Caki2 (cell line): ENCODE results near the gene SPDYE2B. TPM values are rescaled to one million over a fixed set of nuclear protein-coding genes. Genes with fewer than 3 reads are reported as not detected.
"Not testable (repeated sequence)": the region's sequence is repeated elsewhere in the genome, so short reads cannot be mapped to it uniquely, and the experiment has no call there.

Experiments used
- DNase-seq: peaks from one replicate; pipeline ENCODE4 v3.0.0-alpha.2; 2015; ENCODE audit warnings: low read depth
- in situ Hi-C: cut with HindIII; loops from 2 replicates; pipeline ENCODE4 v1.10.0; 2016; ENCODE audit warnings: low sequenced_read_pairs, low pct_unique_long_range_greater_than_20kb, mixed read lengths
- total RNA-seq: library from RNA; depleted of rRNA; stranded (reverse); fragments of >200 nt; shearing (Covaris generic); gene quantifications from 2 replicates; pipeline ENCODE4 v1.2.3, GENCODE V29; 2014; ENCODE audit warnings: low replicate concordance

The SPDYE2B gene
- total RNA-seq, 1 experiment from 2014 or later: not detected

GRCh38 chr7:102635354-102635753 is 14.8 kb upstream of the SPDYE2B start:
- in situ Hi-C loops, DNase-seq: not testable (repeated sequence)

- in situ Hi-C loops, DNase-seq: not testable (repeated sequence)
Measured at GRCh38 chr7:102636956-102637355, 13.2 kb upstream of the SPDYE2B start.

GRCh38 chr7:102638848-102639247 is 11.3 kb upstream of the SPDYE2B start:
- DNase-seq, in situ Hi-C loops: not testable (repeated sequence)

GRCh38 chr7:102642691-102643090 is 7.4 kb upstream of the SPDYE2B start, which contains the start of gene UPK3BL1:
TSS of gene UPK3BL1 (minus strand) at chr7:102642791. CDS start at chr7:102642741, 50 bp downstream.
- DNase-seq, in situ Hi-C loops: not testable (repeated sequence)

- in situ Hi-C loops, DNase-seq: not testable (repeated sequence)
Measured at GRCh38 chr7:102643404-102643803, 6.7 kb upstream of the SPDYE2B start.

GRCh38 chr7:102647813-102648212 is 2.3 kb upstream of the SPDYE2B start:
- in situ Hi-C loops, DNase-seq: not testable (repeated sequence)

- DNase-seq, in situ Hi-C loops: not testable (repeated sequence)
Measured at GRCh38 chr7:102664765-102665164, 14.6 kb downstream of the SPDYE2B start.

- DNase-seq, in situ Hi-C loops: not testable (repeated sequence)
Measured at GRCh38 chr7:102666850-102667249, 16.7 kb downstream of the SPDYE2B start.

GRCh38 chr7:102667523-102667922 is 17.4 kb downstream of the SPDYE2B start:
- in situ Hi-C loops, DNase-seq: not testable (repeated sequence)

- in situ Hi-C loops, DNase-seq: not testable (repeated sequence)
Measured at GRCh38 chr7:102671166-102671955, 21.2 kb downstream of the SPDYE2B start, which contains the start of gene POLR2J2. TSS of gene POLR2J2 (minus strand) at chr7:102671663. CDS start at chr7:102671601, 62 bp downstream.

- in situ Hi-C loops, DNase-seq: not testable (repeated sequence)
Measured at GRCh38 chr7:102671956-102672307, 21.8 kb downstream of the SPDYE2B start.

- DNase-seq, in situ Hi-C loops: not testable (repeated sequence)
Measured at GRCh38 chr7:102673447-102674067, 23.4 kb downstream of the SPDYE2B start.

- in situ Hi-C loops, DNase-seq: not testable (repeated sequence)
Measured at GRCh38 chr7:102675545-102675944, 25.4 kb downstream of the SPDYE2B start.

GRCh38 chr7:102680780-102681179 is 30.7 kb downstream of the SPDYE2B start:
- DNase-seq, in situ Hi-C loops: not testable (repeated sequence)

GRCh38 chr7:102682560-102682959 is 32.4 kb downstream of the SPDYE2B start:
- DNase-seq, in situ Hi-C loops: not testable (repeated sequence)

- DNase-seq, in situ Hi-C loops: not testable (repeated sequence)
Measured at GRCh38 chr7:102688299-102689036, 38.3 kb downstream of the SPDYE2B start.

GRCh38 chr7:102689436-102690282 is 39.5 kb downstream of the SPDYE2B start:
- DNase-seq, in situ Hi-C loops: not testable (repeated sequence)

- in situ Hi-C loops: not testable (repeated sequence)
Measured at GRCh38 chr7:102690602-102691001, 40.5 kb downstream of the SPDYE2B start.

More at GRCh38 chr7:102690602-102691001, 40.5 kb downstream of the SPDYE2B start:
- DNase-seq: not testable (repeated sequence)
